K562 (cell line): ENCODE measurements around the gene AGPAT4. TPM values are rescaled to one million over a fixed set of nuclear protein-coding genes. Genes with fewer than 3 reads are reported as not detected.

Source experiments
- ARNT ChIP-seq, 2 experiments: fragments of 450-650 bp; IDR thresholded peaks; 2 replicates each; pipeline ENCODE4 v1.6.1; 2016; ENCODE audit warnings: mild to moderate bottlenecking in 1 of 2
- BRD4 ChIP-seq: fragments of 200-600 bp; sonication (generic); IDR thresholded peaks from 2 replicates; pipeline ENCODE4 v1.6.1; 2017; ENCODE audit warnings: inconsistent platforms
- BRD9 ChIP-seq: fragments of 450-650 bp; IDR thresholded peaks from 2 replicates; pipeline ENCODE4 v1.6.1; 2018; ENCODE audit warnings: low read depth; ENCODE audit not compliant: partially characterized antibody
- DMBX1 ChIP-seq: fragments of 250-450 bp; sonication (Bioruptor Pico); IDR thresholded peaks from 2 replicates; pipeline ENCODE4 v1.8.0; 2022; ENCODE audit warnings: inconsistent platforms, mild to moderate bottlenecking, moderate library complexity, borderline replicate concordance
- KAT7 ChIP-seq: sonication (generic); formaldehyde crosslinking; IDR thresholded peaks from 2 replicates; pipeline ENCODE4 v1.8.0; 2022; ENCODE audit warnings: missing genetic modification reagents, mild to moderate bottlenecking, borderline replicate concordance
- NUFIP1 ChIP-seq: fragments of 450-650 bp; IDR thresholded peaks from 2 replicates; pipeline ENCODE4 v1.6.1; 2018; ENCODE audit not compliant: partially characterized antibody
- POLR2G ChIP-seq: fragments of 200-400 bp; formaldehyde crosslinking; IDR thresholded peaks from 2 replicates; pipeline ENCODE4 v1.6.1; 2017; ENCODE audit warnings: low read depth, mild to moderate bottlenecking, antibody characterized with exemption, low read length, moderate library complexity
- TAF9B ChIP-seq: fragments of 450-650 bp; IDR thresholded peaks from 2 replicates; pipeline ENCODE4 v1.6.1; 2018; ENCODE audit warnings: mild to moderate bottlenecking; ENCODE audit not compliant: partially characterized antibody
- ZFX ChIP-seq: sonication (generic); formaldehyde crosslinking; IDR thresholded peaks from 2 replicates; pipeline ENCODE4 v1.8.0; 2022; ENCODE audit warnings: mild to moderate bottlenecking, missing genetic modification reagents, moderate library complexity
- ZKSCAN8 ChIP-seq: fragments of 200-800 bp; sonication (Bioruptor generic); IDR thresholded peaks from 2 replicates; pipeline ENCODE4 v1.6.1; 2016; ENCODE audit warnings: missing genetic modification characterization, missing compliant biosample characterization
- polyA plus RNA-seq, 8 experiments: library from polyadenylated mRNA; depleted of rRNA in 4 of 8; stranded (reverse) in 5 of 8; unstranded in 3 of 8; fragments of >200 nt; fragmentation: Nextera tagmentation in 2 of 8; fragmentation: Illumina TruSeq in 1 of 8; extraction: Ambion mirVana in 2 of 8; extraction: Trizol in 1 of 8; gene quantifications; 2 replicates each; pipeline versions ENCODE4 v1.2.1 to v1.2.3, GENCODE V29; 2011 to 2014; ENCODE audit warnings: inconsistent platforms in 1 of 8, missing spikeins in 1 of 8
- total RNA-seq, 7 experiments: library from RNA; depleted of rRNA in 6 of 7; stranded (reverse); fragments of >200 nt in 6 of 7; fragmentation: Illumina TruSeq in 2 of 7; extraction: Trizol in 2 of 7; gene quantifications; 2 replicates each; pipeline versions ENCODE4 v1.2.1 to v1.2.3, GENCODE V29; 2011 to 2021; ENCODE audit warnings: low replicate concordance in 1 of 7
- TF ChIP-seq, protein P1 (sequence below), 2 experiments: fragments of 450-650 bp; IDR thresholded peaks; 2 replicates each; pipeline ENCODE4 v1.6.1; 2016

AGPAT4 gene
- total and polyA plus RNA-seq, 9 of the 15 experiments (the other 6 are each of a cell fraction or from before 2014, with no cell fraction given), result 2.2 to 15.0 (median 5.7) TPM

DNA sequence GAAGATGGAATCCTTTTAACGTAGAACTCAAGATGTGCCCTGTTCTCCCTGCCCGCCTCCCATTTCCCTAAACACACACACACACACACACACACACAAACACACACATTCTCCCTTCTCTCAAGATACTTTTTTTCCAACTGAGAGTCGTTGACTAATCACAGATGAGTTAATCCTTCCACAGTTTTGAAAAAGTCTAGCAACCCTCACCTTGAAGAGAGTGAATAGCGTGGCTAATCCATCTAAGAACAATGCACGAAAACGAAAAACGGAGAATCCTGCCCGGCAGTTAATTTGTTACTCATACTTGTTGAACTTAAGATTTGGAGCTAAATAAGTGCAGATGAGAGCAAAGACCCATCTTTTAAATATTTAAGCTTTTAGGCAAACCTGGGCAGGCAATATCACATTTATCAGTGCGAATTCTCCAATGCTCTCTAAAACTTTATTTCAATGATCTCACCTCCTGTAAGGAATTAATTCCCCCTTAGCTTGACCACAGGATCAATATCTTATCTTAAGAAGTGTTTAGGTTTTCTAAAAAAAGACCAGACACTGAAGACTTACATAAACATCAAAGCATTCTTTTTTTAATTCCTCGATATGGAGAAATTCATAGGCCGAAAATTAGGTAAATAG, 1.1 kb downstream of the AGPAT4 start (continued):
- TF ChIP-seq BRD9 (no peak), BRD4 (0 out of 2 replicates have a peak, but pooled peaks have one; percentile 9), ARNT (IDR thresholded peaks at IDR 0.05) (0 out of 4 replicates have a peak, but pooled peaks of 1 of the 2 experiments have one; percentile 21), TAF9B (no peak), DMBX1 (no peak), POLR2G (no peak), ZKSCAN8 (CRISPR knock-in tag) (no peak), KAT7 (CRISPR knock-in tag) (0 out of 2 replicates have a peak, but pooled peaks have one; percentile 16), NUFIP1 (no peak), ZFX (CRISPR knock-in tag) (0 out of 2 replicates have a peak, but pooled peaks have one; percentile 30)
- TF ChIP-seq, protein P1, sequence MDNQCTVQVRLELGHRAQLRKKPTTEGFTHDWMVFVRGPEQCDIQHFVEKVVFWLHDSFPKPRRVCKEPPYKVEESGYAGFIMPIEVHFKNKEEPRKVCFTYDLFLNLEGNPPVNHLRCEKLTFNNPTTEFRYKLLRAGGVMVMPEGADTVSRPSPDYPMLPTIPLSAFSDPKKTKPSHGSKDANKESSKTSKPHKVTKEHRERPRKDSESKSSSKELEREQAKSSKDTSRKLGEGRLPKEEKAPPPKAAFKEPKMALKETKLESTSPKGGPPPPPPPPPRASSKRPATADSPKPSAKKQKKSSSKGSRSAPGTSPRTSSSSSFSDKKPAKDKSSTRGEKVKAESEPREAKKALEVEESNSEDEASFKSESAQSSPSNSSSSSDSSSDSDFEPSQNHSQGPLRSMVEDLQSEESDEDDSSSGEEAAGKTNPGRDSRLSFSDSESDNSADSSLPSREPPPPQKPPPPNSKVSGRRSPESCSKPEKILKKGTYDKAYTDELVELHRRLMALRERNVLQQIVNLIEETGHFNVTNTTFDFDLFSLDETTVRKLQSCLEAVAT (IDR thresholded peaks at IDR 0.05), result peak in 1 of 2 experiments; percentile 46; a peak in 1 of 4 replicates
